ENCODE measurements around the gene MALRD1.

Gene MALRD1

DNA sequence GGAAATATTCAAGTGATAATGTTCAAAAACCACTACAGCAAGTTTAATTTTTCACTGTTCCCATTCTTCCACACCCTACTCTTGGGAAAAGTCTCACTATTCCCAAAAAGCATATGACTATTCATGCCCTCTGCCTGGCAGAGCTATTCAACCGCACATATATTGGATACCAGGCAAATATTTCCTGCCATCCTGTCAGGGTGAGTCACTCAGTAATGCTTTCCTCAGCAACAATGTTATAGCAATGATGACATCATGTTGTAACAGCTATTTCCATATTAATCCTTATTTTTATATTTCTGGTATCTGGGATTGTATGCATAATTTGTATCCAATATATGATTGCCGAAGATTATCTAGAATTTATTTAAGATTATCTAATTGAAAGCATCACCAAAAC lies 653.6 kb downstream of the MALRD1 start:
- Histone ChIP-seq H3K4me1 (ENCODE audit: control insufficient read depth, low read depth, low read length) (no peaks in the 10 kb centered on the region), H3K36me3 (ENCODE audit: control insufficient read depth, insufficient read depth, low read length) (no peaks in the 10 kb centered on the region), H3K27ac (ENCODE audit: low read depth, low read length) (no peak overlapping the region), H3K56ac (ENCODE audit: low read length) (no peak overlapping the region), H3K23ac (ENCODE audit: low read length) (no peak overlapping the region), H3K27me3 (ENCODE audit: insufficient read depth, low read length, poor library complexity) (no peaks in the 10 kb centered on the region), H2BK15ac (replicated peaks; ENCODE audit: low read depth) (no peak overlapping the region), H4K5ac (ENCODE audit: low read length) (no peak overlapping the region), H2BK5ac (ENCODE audit: low read length) (no peak overlapping the region), H3K79me2 (ENCODE audit: control insufficient read depth, insufficient read depth, low read length) (no peaks in the 10 kb centered on the region), H4K8ac (ENCODE audit: low read depth, low read length) (no peak overlapping the region), H2AK5ac (ENCODE audit: low read length) (no peak overlapping the region), H3K4me3 (ENCODE audit: low read length) (no peak overlapping the region), H3K79me1 (ENCODE audit: low read length) (no peaks in the 10 kb centered on the region), H2BK120ac (ENCODE audit: low read depth, low read length) (no peak overlapping the region), H3K9ac (ENCODE audit: low read length) (no peak overlapping the region), H3K4ac (ENCODE audit: low read depth, low read length) (no peak overlapping the region), H3K18ac (ENCODE audit: low read length) (no peak overlapping the region), H3K4me2 (ENCODE audit: low read length) (no peak overlapping the region)
- no CpG with 5 or more reads among the region's 2 CpGs for WGBS (ENCODE audit: extremely low coverage, insufficient coverage, low lambda C conversion rate)
- DNase-seq = no peak

DNA sequence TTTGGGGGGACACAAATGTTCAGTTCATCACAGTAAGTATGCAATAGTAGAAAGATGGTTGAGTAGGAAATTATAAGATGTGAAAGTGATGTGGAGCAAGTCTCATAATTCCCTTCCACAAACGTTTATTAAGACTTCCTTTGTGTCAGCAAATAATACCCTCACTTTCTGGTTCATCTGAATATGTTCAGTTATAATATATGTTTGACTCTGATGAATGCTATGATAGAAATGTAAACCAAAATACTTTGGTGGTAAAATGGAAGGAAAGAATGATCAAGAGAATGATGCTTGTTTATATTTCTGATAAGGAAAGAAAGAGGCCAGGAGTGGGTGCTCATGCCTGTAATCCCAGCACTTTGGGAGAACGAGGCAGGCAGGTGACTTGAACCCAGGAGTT lies 655.9 kb downstream of the MALRD1 start:
- no CpG with 5 or more reads among the region's 2 CpGs for WGBS (ENCODE audit: extremely low coverage, insufficient coverage, low lambda C conversion rate)
- Histone ChIP-seq H3K23ac (ENCODE audit: low read length) (no peak overlapping the region), H4K8ac (ENCODE audit: low read depth, low read length) (no peak overlapping the region), H2BK120ac (ENCODE audit: low read depth, low read length) (no peak overlapping the region), H2AK5ac (ENCODE audit: low read length) (no peak overlapping the region), H3K56ac (ENCODE audit: low read length) (no peak overlapping the region), H2BK15ac (replicated peaks; ENCODE audit: low read depth) (no peak overlapping the region), H3K79me1 (ENCODE audit: low read length) (no peaks in the 10 kb centered on the region), H3K4me2 (ENCODE audit: low read length) (no peak overlapping the region), H3K36me3 (ENCODE audit: control insufficient read depth, insufficient read depth, low read length) (no peaks in the 10 kb centered on the region), H3K9ac (ENCODE audit: low read length) (no peak overlapping the region), H3K79me2 (ENCODE audit: control insufficient read depth, insufficient read depth, low read length) (no peaks in the 10 kb centered on the region), H3K27me3 (ENCODE audit: insufficient read depth, low read length, poor library complexity) (no peaks in the 10 kb centered on the region), H3K4me1 (ENCODE audit: control insufficient read depth, low read depth, low read length) (no peaks in the 10 kb centered on the region), H3K18ac (ENCODE audit: low read length) (no peak overlapping the region), H3K27ac (ENCODE audit: low read depth, low read length) (no peak overlapping the region), H4K5ac (ENCODE audit: low read length) (no peak overlapping the region), H3K4ac (ENCODE audit: low read depth, low read length) (no peak overlapping the region), H2BK5ac (ENCODE audit: low read length) (no peak overlapping the region), H3K4me3 (ENCODE audit: low read length) (no peak overlapping the region)
- DNase-seq = no peak

DNA sequence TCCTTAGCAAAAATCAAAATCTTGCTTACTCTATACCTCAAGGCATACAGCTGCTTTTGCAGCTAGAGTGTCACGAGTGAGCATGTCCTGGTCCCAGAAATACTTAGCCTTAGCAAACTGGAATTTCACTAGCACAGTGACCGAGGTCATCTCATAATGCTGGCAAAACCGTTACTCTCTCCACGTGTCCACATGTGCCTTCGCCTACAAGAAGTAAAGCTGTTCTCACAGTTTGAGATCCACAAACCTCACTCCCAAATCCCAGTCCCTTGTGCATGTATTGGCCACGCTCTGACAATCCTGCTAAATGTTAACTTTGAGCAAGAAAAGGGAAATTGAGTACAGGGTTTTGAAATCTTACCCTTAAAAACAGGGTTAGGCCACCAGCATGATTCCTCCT lies 656.6 kb downstream of the MALRD1 start:
- no peak overlapping the region for H3K27ac ChIP-seq (ENCODE audit: low read depth, low read length)
- H3K79me1 ChIP-seq (ENCODE audit: low read length) = no peaks in the 10 kb centered on the region
- H2BK5ac ChIP-seq (ENCODE audit: low read length) = no peak overlapping the region
- no peaks in the 10 kb centered on the region for H3K79me2 ChIP-seq (ENCODE audit: control insufficient read depth, insufficient read depth, low read length)
- no peak overlapping the region for H3K4ac ChIP-seq (ENCODE audit: low read depth, low read length)
- H2AK5ac ChIP-seq (ENCODE audit: low read length) = no peak overlapping the region
- H3K4me1 ChIP-seq (ENCODE audit: control insufficient read depth, low read depth, low read length) = no peaks in the 10 kb centered on the region
- H3K56ac ChIP-seq (ENCODE audit: low read length) = no peak overlapping the region
- DNase-seq = no peak
- no peak overlapping the region for H4K5ac ChIP-seq (ENCODE audit: low read length)
- H3K18ac ChIP-seq (ENCODE audit: low read length) = no peak overlapping the region
- no peaks in the 10 kb centered on the region for H3K27me3 ChIP-seq (ENCODE audit: insufficient read depth, low read length, poor library complexity)
- H3K4me3 ChIP-seq (ENCODE audit: low read length) = no peak overlapping the region
- no peak overlapping the region for H3K9ac ChIP-seq (ENCODE audit: low read length)
- no peak overlapping the region for H2BK120ac ChIP-seq (ENCODE audit: low read depth, low read length)
- no peak overlapping the region for H2BK15ac ChIP-seq (replicated peaks; ENCODE audit: low read depth)
- no peak overlapping the region for H3K4me2 ChIP-seq (ENCODE audit: low read length)
- no peak overlapping the region for H3K23ac ChIP-seq (ENCODE audit: low read length)
- no peak overlapping the region for H4K8ac ChIP-seq (ENCODE audit: low read depth, low read length)
- WGBS (ENCODE audit: extremely low coverage, insufficient coverage, low lambda C conversion rate) = no CpG with 5 or more reads among the region's 6 CpGs
- H3K36me3 ChIP-seq (ENCODE audit: control insufficient read depth, insufficient read depth, low read length) = no peaks in the 10 kb centered on the region

DNA sequence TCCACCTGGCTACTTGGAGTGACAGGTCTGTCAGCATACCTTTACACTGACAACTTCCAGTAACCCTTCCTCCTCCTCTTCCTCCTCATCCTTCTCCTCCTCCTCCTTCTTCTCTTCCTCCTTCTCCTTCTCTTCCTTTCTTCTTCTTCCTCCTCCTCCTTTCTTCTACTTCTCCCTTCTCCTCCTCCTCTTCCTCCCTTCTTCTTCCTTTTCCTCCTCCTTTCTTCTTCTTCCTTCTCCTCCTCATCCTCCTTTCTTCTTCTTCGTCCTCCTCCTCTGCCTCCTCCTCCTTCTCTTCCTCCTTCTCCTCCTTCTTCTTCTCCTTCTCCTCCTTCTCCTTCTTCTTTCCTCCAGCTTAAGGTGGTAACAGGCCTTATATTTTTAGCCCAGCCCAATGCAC lies 658.3 kb downstream of the MALRD1 start:
- H3K4me3 ChIP-seq (ENCODE audit: low read length) = no peak overlapping the region
- no peak overlapping the region for H3K18ac ChIP-seq (ENCODE audit: low read length)
- no peaks in the 10 kb centered on the region for H3K27me3 ChIP-seq (ENCODE audit: insufficient read depth, low read length, poor library complexity)
- no peak overlapping the region for H3K4me2 ChIP-seq (ENCODE audit: low read length)
- no peak overlapping the region for H2BK5ac ChIP-seq (ENCODE audit: low read length)
- H3K9ac ChIP-seq (ENCODE audit: low read length) = no peak overlapping the region
- no peak overlapping the region for H2BK120ac ChIP-seq (ENCODE audit: low read depth, low read length)
- 100% methylated on average over 1 of the region's 1 CpG for WGBS (ENCODE audit: extremely low coverage, insufficient coverage, low lambda C conversion rate)
- H3K79me1 ChIP-seq (ENCODE audit: low read length) = no peaks in the 10 kb centered on the region
- no peak overlapping the region for H4K5ac ChIP-seq (ENCODE audit: low read length)
- no peaks in the 10 kb centered on the region for H3K79me2 ChIP-seq (ENCODE audit: control insufficient read depth, insufficient read depth, low read length)
- H2BK15ac ChIP-seq (replicated peaks; ENCODE audit: low read depth) = no peak overlapping the region
- H3K36me3 ChIP-seq (ENCODE audit: control insufficient read depth, insufficient read depth, low read length) = no peaks in the 10 kb centered on the region
- DNase-seq = no peak
- no peak overlapping the region for H3K23ac ChIP-seq (ENCODE audit: low read length)
- no peaks in the 10 kb centered on the region for H3K4me1 ChIP-seq (ENCODE audit: control insufficient read depth, low read depth, low read length)
- no peak overlapping the region for H4K8ac ChIP-seq (ENCODE audit: low read depth, low read length)
- H3K56ac ChIP-seq (ENCODE audit: low read length) = no peak overlapping the region
- H3K27ac ChIP-seq (ENCODE audit: low read depth, low read length) = no peak overlapping the region
- H3K4ac ChIP-seq (ENCODE audit: low read depth, low read length) = no peak overlapping the region
- H2AK5ac ChIP-seq (ENCODE audit: low read length) = no peak overlapping the region

DNA sequence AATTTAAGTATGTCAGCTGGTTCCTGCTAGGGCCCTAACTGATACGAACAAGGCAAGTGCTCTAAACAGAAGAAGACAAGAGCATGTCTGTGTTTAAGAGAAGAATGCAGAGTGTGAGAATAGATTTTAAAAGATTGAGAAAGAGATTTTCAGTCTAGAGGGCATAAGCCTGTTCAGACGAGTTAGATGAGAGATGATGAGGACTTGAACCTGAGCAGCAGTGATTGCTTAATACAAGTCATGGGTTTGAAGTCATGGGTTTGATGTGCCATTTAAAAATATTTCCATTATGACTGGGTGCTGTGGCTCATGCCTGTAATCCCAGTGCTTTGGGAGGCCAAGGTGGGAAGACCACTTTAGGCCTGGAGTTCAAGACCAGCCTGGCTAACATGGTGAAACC lies 658.8 kb downstream of the MALRD1 start:
- Histone ChIP-seq H3K4ac (ENCODE audit: low read depth, low read length) (no peak overlapping the region), H3K79me1 (ENCODE audit: low read length) (no peaks in the 10 kb centered on the region), H3K56ac (ENCODE audit: low read length) (no peak overlapping the region), H2BK120ac (ENCODE audit: low read depth, low read length) (no peak overlapping the region), H2AK5ac (ENCODE audit: low read length) (no peak overlapping the region), H3K27ac (ENCODE audit: low read depth, low read length) (no peak overlapping the region), H3K27me3 (ENCODE audit: insufficient read depth, low read length, poor library complexity) (no peaks in the 10 kb centered on the region), H4K8ac (ENCODE audit: low read depth, low read length) (no peak overlapping the region), H2BK5ac (ENCODE audit: low read length) (no peak overlapping the region), H2BK15ac (replicated peaks; ENCODE audit: low read depth) (no peak overlapping the region), H3K36me3 (ENCODE audit: control insufficient read depth, insufficient read depth, low read length) (no peaks in the 10 kb centered on the region), H3K4me3 (ENCODE audit: low read length) (no peak overlapping the region), H3K79me2 (ENCODE audit: control insufficient read depth, insufficient read depth, low read length) (no peaks in the 10 kb centered on the region), H3K4me2 (ENCODE audit: low read length) (no peak overlapping the region), H4K5ac (ENCODE audit: low read length) (no peak overlapping the region), H3K23ac (ENCODE audit: low read length) (no peak overlapping the region), H3K9ac (ENCODE audit: low read length) (no peak overlapping the region), H3K4me1 (ENCODE audit: control insufficient read depth, low read depth, low read length) (no peaks in the 10 kb centered on the region), H3K18ac (ENCODE audit: low read length) (no peak overlapping the region)
- WGBS (ENCODE audit: extremely low coverage, insufficient coverage, low lambda C conversion rate) = no CpG with 5 or more reads among the region's 2 CpGs
- DNase-seq = no peak

DNA sequence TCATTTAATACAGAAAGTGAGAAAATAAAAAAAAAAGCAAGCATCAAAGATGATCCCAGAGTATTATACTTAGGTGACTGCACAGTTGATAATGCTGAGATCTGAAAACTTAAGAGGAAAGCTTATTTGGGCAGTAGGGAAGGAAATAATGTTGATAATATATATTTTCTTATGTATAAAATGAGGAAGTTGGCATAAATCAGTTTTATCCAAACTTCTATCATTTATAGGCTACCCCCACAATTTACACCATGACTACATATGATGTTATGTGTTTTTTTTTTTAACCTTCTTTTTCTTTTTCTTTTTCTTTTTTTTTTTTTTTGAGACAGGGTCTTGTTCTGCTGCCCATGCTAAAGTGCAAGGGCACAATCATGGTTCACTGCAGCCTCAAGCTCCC lies 659.4 kb downstream of the MALRD1 start:
- no peak for DNase-seq
- Histone ChIP-seq H3K36me3 (ENCODE audit: control insufficient read depth, insufficient read depth, low read length) (no peaks in the 10 kb centered on the region), H3K79me2 (ENCODE audit: control insufficient read depth, insufficient read depth, low read length) (no peaks in the 10 kb centered on the region), H3K4me2 (ENCODE audit: low read length) (no peak overlapping the region), H4K5ac (ENCODE audit: low read length) (no peak overlapping the region), H3K18ac (ENCODE audit: low read length) (no peak overlapping the region), H3K23ac (ENCODE audit: low read length) (no peak overlapping the region), H2BK5ac (ENCODE audit: low read length) (no peak overlapping the region), H3K4ac (ENCODE audit: low read depth, low read length) (no peak overlapping the region), H2BK120ac (ENCODE audit: low read depth, low read length) (no peak overlapping the region), H2AK5ac (ENCODE audit: low read length) (no peak overlapping the region), H3K27ac (ENCODE audit: low read depth, low read length) (no peak overlapping the region), H3K56ac (ENCODE audit: low read length) (no peak overlapping the region), H2BK15ac (replicated peaks; ENCODE audit: low read depth) (no peak overlapping the region), H3K9ac (ENCODE audit: low read length) (no peak overlapping the region), H3K79me1 (ENCODE audit: low read length) (no peaks in the 10 kb centered on the region), H3K4me3 (ENCODE audit: low read length) (no peak overlapping the region), H3K4me1 (ENCODE audit: control insufficient read depth, low read depth, low read length) (no peaks in the 10 kb centered on the region), H4K8ac (ENCODE audit: low read depth, low read length) (no peak overlapping the region), H3K27me3 (ENCODE audit: insufficient read depth, low read length, poor library complexity) (no peaks in the 10 kb centered on the region)

Measured in mesendoderm (in vitro differentiated cells).